ENCODE measurements around the gene WDR1.

The WDR1 gene

GRCh38 chr4:10075158-10075863 lies 41.3 kb downstream of the WDR1 start:
- TF ChIP-seq GATA2 (IDR thresholded peaks at IDR 0.05; ENCODE audit: low read depth, low read length): no peak
- no peak for TF ChIP-seq GATA3 (IDR thresholded peaks at IDR 0.05; ENCODE audit: low read depth, low read length)

- TF ChIP-seq GATA3 (IDR thresholded peaks at IDR 0.05; ENCODE audit: low read depth, low read length): no peak
- TF ChIP-seq GATA2 (IDR thresholded peaks at IDR 0.05; ENCODE audit: low read depth, low read length): no peak
Measured at GRCh38 chr4:10074767-10075105, 41.9 kb downstream of the WDR1 start.

- no peak for TF ChIP-seq GATA3 (IDR thresholded peaks at IDR 0.05; ENCODE audit: low read depth, low read length)
- TF ChIP-seq GATA2 (IDR thresholded peaks at IDR 0.05; ENCODE audit: low read depth, low read length): no peak
Measured at GRCh38 chr4:10074076-10074766, 42.4 kb downstream of the WDR1 start.

GRCh38 chr4:10072420-10073017 lies 44.1 kb downstream of the WDR1 start:
- TF ChIP-seq GATA3 (IDR thresholded peaks at IDR 0.05; ENCODE audit: low read depth, low read length) (no peak), GATA2 (IDR thresholded peaks at IDR 0.05; ENCODE audit: low read depth, low read length) (no peak)

GRCh38 chr4:10069075-10069642 lies 47.4 kb downstream of the WDR1 start:
- no peak for TF ChIP-seq GATA2 (IDR thresholded peaks at IDR 0.05; ENCODE audit: low read depth, low read length)
- TF ChIP-seq GATA3 (IDR thresholded peaks at IDR 0.05; ENCODE audit: low read depth, low read length): no peak

- TF ChIP-seq GATA3 (IDR thresholded peaks at IDR 0.05; ENCODE audit: low read depth, low read length): no peak
- TF ChIP-seq GATA2 (IDR thresholded peaks at IDR 0.05; ENCODE audit: low read depth, low read length): no peak
Measured at GRCh38 chr4:10066670-10067651, 49.6 kb downstream of the WDR1 start.

- TF ChIP-seq GATA3 (IDR thresholded peaks at IDR 0.05; ENCODE audit: low read depth, low read length) (no peak), GATA2 (IDR thresholded peaks at IDR 0.05; ENCODE audit: low read depth, low read length) (no peak)
Measured at GRCh38 chr4:10066206-10066605, 50.4 kb downstream of the WDR1 start.

GRCh38 chr4:10063544-10064300 lies 52.9 kb downstream of the WDR1 start:
- TF ChIP-seq GATA2 (IDR thresholded peaks at IDR 0.05; ENCODE audit: low read depth, low read length) (no peak), GATA3 (IDR thresholded peaks at IDR 0.05; ENCODE audit: low read depth, low read length) (no peak)

- TF ChIP-seq GATA3 (IDR thresholded peaks at IDR 0.05; ENCODE audit: low read depth, low read length) (no peak), GATA2 (IDR thresholded peaks at IDR 0.05; ENCODE audit: low read depth, low read length) (no peak)
Measured at GRCh38 chr4:10061650-10062415, 54.8 kb downstream of the WDR1 start.

- TF ChIP-seq GATA3 (IDR thresholded peaks at IDR 0.05; ENCODE audit: low read depth, low read length) (no peak), GATA2 (IDR thresholded peaks at IDR 0.05; ENCODE audit: low read depth, low read length) (no peak)
Measured at GRCh38 chr4:10058371-10058770, 58.2 kb downstream of the WDR1 start.

- TF ChIP-seq GATA3 (IDR thresholded peaks at IDR 0.05; ENCODE audit: low read depth, low read length) (no peak), GATA2 (IDR thresholded peaks at IDR 0.05; ENCODE audit: low read depth, low read length) (no peak)
Measured at GRCh38 chr4:10057023-10057395, 59.6 kb downstream of the WDR1 start.

- TF ChIP-seq GATA2 (IDR thresholded peaks at IDR 0.05; ENCODE audit: low read depth, low read length): no peak
- no peak for TF ChIP-seq GATA3 (IDR thresholded peaks at IDR 0.05; ENCODE audit: low read depth, low read length)
Measured at GRCh38 chr4:10056334-10057022, 60.1 kb downstream of the WDR1 start.

Data from SH-SY5Y (cell line).